ENCODE data around the gene FAM8A1. TPM values are rescaled to one million over a fixed set of nuclear protein-coding genes. Genes with fewer than 3 reads are reported as not detected.

The FAM8A1 gene, protein sequence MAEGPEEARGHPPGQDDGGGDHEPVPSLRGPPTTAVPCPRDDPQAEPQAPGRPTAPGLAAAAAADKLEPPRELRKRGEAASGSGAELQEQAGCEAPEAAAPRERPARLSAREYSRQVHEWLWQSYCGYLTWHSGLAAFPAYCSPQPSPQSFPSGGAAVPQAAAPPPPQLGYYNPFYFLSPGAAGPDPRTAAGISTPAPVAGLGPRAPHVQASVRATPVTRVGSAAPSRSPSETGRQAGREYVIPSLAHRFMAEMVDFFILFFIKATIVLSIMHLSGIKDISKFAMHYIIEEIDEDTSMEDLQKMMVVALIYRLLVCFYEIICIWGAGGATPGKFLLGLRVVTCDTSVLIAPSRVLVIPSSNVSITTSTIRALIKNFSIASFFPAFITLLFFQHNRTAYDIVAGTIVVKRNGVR
- polyA plus RNA-seq (2011; rRNA removed) (5.7 and 12.9 TPM in 2 replicates), polyA minus RNA-seq (2011; rRNA and poly(A)+ RNA removed) (3.0 TPM in 2 replicates)

DNA sequence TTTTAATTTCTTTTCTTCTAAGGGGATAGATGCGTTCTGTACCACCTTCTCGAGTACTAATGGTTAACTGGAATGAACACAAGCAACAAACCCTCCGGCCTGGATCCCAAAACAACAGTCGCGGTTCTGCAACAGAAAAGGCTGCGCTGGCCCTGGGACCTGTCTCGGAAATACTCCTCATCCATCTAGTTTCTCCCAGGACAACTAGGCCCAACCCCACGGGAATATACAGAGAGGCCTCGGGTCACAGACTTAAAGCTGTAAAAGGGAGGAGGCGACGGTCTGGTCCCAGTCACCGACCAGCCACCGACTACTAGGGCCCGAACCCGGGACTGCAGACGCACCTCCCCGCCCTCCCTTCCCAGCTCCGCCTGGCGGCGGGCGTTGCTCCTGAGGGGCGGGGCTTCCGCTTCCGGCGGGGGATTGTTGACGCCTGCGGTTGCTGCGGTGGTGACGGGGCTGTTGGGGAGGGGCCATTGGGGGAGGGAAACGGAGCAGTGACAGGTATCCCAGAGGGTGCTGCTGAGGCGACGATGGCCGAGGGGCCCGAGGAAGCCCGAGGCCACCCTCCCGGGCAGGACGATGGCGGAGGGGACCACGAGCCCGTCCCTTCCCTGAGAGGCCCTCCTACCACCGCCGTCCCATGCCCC lies at the start of gene FAM8A1:
TSS of gene FAM8A1 (plus strand) at position 426 of the 650 bp plus-strand sequence. CDS start at position 534, 108 bp downstream.
- Histone ChIP-seq H3K36me3 (ENCODE audit: control insufficient read depth, insufficient read depth, low read length) (no peaks in the 10 kb centered on the region; the same call in 1 of the 2 replicates), H3K27me3 (ENCODE audit: control insufficient read depth, insufficient read depth, low read length) (no peaks in the 10 kb centered on the region), H3K4me3 (ENCODE audit: low read depth, low read length) (peak within 1 kb of the TSS; percentile 86)
- POLR2A ChIA-PET: interaction anchor here (0.6 to 1.0 kb wide), 4 partner anchors 11 to 566 kb away, joined by 3 to 6 read pairs (median 4); no protein-coding TSS in a partner anchor
- peak; percentile 39 for DNase-seq (ENCODE audit: low read depth)
- CTCF ChIA-PET: interaction anchor here (0.9 to 3.8 kb wide), 5 partner anchors 11 to 416 kb away, joined by 3 to 14 read pairs (median 4); no protein-coding TSS in a partner anchor
- TF ChIP-seq CTCF (IDR thresholded peaks at IDR 0.05; ENCODE audit: insufficient read depth, low read depth, low read length): peak; percentile 87

DNA sequence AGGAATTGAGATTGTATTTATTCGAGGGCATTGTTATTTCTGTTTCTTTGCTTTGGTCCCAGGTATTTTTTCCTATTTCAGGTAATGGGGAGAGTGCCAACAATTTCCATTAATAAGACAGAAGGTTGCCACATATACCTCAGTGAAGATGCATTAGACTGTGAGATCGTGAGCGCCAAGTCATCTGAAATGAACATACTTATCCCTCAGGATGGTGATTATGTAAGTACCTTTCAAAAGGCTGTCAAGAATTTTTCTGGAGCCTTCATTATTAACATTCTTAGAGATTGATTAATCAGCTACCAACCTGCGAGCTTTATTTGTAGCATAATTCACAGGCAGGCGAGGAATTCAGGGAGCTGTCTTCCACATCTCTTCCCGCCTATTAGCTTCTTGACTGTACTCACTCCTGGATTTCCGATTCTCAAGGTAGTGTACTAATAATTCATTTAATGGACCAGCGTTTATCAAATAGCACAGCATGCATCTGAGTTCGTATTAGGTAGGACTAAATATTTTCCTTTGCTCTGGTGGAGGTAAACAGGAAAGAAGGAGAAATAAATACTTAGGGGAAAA lies 48.6 kb upstream of the FAM8A1 start:
- Histone ChIP-seq H3K36me3 (ENCODE audit: control insufficient read depth, insufficient read depth, low read length) (peaks cover 6% of the 10 kb centered on the region), H3K27me3 (ENCODE audit: control insufficient read depth, insufficient read depth, low read length) (no peaks in the 10 kb centered on the region), H3K4me3 (ENCODE audit: low read depth, low read length) (no peak overlapping the region)
- CTCF ChIA-PET: no interaction called here
- no peak for TF ChIP-seq CTCF (IDR thresholded peaks at IDR 0.05; ENCODE audit: insufficient read depth, low read depth, low read length)
- POLR2A ChIA-PET: no interaction called here
- DNase-seq (ENCODE audit: low read depth): no peak

DNA sequence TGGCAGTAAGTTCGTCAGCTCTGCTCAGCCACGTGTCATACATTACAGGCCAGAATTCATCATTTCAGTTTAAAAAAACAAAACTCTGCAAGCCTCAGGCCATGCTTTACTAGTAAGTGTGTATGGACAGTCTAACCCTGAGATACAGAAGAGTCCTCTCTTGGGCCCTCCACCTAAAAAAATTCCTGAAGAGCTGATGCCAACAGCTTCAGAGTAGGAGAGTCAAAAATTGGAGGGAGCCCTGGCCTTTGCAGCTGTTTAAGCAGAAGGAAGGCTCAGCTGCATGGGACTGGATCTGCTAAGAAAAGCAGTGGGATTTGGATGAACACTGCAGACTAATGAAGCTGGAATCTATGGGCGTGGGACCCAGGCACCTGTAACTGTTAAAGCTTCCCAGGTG lies 47.2 kb upstream of the FAM8A1 start:
- no peak for TF ChIP-seq CTCF (IDR thresholded peaks at IDR 0.05; ENCODE audit: insufficient read depth, low read depth, low read length)
- H3K27me3 ChIP-seq (ENCODE audit: control insufficient read depth, insufficient read depth, low read length): no peaks in the 10 kb centered on the region
- DNase-seq (ENCODE audit: low read depth): no peak
- no peak overlapping the region for H3K4me3 ChIP-seq (ENCODE audit: low read depth, low read length)
- ChIA-PET POLR2A (no interaction called here), CTCF (interaction anchor here (1.1 to 1.2 kb wide), 2 partner anchors 10 to 31 kb away, joined by 3 read pairs; no protein-coding TSS in a partner anchor)
- H3K36me3 ChIP-seq (ENCODE audit: control insufficient read depth, insufficient read depth, low read length): peaks cover 6% of the 10 kb centered on the region

DNA sequence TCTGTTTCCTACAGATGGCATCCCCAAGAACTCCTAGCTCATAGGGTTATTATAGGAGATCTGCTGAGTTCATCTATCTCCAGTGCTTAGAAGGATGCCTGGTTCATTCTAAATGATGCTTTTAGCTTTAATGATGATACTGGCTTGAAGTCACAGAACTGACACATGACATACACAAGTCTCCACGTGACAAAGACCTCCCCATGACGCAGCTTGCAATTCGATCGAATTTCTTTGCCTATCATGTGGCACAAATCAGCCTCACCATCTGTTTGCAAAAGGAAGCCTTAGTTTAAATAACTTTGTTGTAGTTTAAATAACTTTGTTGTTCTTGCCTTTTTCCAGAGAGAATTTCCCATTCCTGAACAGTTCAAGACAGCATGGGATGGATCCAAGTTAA lies 44.1 kb upstream of the FAM8A1 start:
- ChIA-PET CTCF (no interaction called here), POLR2A (no interaction called here)
- no peaks in the 10 kb centered on the region for H3K27me3 ChIP-seq (ENCODE audit: control insufficient read depth, insufficient read depth, low read length)
- peaks cover 6% of the 10 kb centered on the region for H3K36me3 ChIP-seq (ENCODE audit: control insufficient read depth, insufficient read depth, low read length)
- TF ChIP-seq CTCF (IDR thresholded peaks at IDR 0.05; ENCODE audit: insufficient read depth, low read depth, low read length): no peak
- H3K4me3 ChIP-seq (ENCODE audit: low read depth, low read length): no peak overlapping the region
- no peak for DNase-seq (ENCODE audit: low read depth)

DNA sequence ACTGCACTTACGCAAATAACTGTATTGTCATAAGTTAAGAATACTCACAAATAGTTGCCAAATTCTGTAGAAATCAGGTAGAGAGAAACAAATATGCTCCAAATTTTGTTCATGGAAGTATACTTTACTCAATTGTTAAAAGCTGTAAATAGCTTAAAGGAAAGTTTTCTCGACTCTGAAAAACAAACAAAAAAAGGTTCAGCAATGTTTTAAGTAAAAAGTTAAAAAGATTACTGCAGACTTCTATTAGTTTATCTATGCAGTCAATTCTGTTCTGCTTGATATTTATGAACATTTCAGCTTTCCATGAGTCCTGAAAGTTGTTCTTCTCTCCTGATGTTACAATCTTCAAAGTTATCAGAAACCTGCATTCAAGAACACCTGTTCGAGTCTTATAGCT lies 37.5 kb upstream of the FAM8A1 start:
- POLR2A ChIA-PET: no interaction called here
- no peak for TF ChIP-seq CTCF (IDR thresholded peaks at IDR 0.05; ENCODE audit: insufficient read depth, low read depth, low read length)
- CTCF ChIA-PET: interaction anchor here (1.0 kb wide), 1 partner anchor 9 kb away, joined by 3 read pairs; no protein-coding TSS in a partner anchor
- DNase-seq (ENCODE audit: low read depth): no peak
- Histone ChIP-seq H3K36me3 (ENCODE audit: control insufficient read depth, insufficient read depth, low read length) (no peaks in the 10 kb centered on the region), H3K4me3 (ENCODE audit: low read depth, low read length) (no peak overlapping the region), H3K27me3 (ENCODE audit: control insufficient read depth, insufficient read depth, low read length) (no peaks in the 10 kb centered on the region)

All from BJ (cell line).